GM19351 (cell line): ENCODE data around the gene RBM47.
"Not testable (repeated sequence)": the region's sequence is repeated elsewhere in the genome, so short reads cannot be mapped to it uniquely, and the experiment has no call there.

Experiments used
- ATAC-seq: cut with Tn5 transposase; IDR thresholded peaks from one replicate; pipeline ENCODE4 v1.9.1; 2021; ENCODE audit warnings: mild to moderate bottlenecking, moderate library complexity; ENCODE audit not compliant: unreplicated experiment

RBM47 gene

DNA sequence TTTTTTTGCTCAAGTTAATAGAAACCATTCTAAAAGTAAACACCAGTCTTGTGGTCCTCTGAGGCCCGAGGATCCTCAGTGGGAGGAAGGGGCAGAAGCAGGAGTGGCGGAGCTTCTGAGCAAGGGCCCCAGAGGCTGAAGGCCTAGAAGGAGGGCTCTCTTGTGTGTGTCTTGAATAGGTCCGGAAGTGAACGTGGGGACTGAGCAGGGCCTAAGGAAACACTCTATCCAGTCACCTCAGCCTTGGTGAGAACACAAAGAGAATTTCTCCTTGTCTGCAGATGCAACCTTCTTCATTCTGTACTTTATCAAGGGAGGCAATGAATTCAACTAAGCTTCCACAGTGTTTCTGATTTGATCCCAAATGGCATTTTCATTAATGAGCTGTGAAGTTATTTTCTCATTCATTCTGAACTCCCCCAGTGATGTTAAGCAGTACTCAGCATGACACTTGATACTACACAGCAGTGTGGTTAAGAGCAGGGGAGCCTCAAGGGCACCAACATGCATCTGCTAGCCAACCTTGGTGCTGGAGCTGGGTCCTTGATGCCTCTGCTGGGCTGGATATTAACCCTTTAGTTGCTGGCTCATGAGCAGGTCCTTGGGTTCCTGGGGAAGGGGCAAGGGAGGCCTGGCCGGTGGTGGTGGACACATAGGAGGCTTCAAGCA is 64.7 kb downstream of the RBM47 start:
- no peak for ATAC-seq

DNA sequence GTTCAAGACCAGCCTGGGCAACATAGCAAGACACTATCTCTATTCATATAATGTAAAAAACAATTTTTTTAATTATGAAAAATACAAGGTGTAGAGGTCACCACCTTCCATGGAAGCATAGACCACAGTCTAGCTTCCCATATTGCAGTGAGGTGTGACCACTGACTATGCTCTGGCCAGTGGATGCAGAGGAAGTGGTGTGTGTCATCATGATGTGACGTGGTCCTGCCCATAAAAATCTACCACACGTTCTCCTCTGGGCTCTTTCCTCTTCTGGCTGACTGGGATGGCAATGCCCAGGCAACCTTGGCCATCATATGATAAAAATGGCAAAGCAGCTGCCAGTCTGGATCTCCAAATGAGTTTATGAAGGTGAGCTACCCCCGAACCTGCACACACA is 65.7 kb downstream of the RBM47 start:
- ATAC-seq: no peak

DNA sequence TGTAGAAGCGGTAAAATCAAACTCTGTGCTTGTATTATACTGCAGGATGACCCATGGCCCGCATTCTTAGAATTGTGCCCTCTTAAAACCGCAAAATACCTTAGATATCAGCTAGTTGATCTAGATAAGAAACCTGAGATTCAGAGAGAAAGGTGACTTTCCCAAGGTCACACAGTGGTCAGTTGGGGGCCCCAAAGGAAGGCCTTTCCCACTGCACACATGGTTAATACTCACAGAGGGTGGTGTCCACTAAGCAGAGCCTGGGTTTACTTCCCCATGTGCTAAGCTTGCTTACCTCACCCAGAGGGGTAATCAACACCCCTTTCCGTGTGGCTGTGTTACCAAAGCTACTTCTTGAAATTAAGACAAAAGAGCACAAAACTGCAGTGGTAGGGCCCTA is 66.3 kb downstream of the RBM47 start:
- ATAC-seq: no peak

DNA sequence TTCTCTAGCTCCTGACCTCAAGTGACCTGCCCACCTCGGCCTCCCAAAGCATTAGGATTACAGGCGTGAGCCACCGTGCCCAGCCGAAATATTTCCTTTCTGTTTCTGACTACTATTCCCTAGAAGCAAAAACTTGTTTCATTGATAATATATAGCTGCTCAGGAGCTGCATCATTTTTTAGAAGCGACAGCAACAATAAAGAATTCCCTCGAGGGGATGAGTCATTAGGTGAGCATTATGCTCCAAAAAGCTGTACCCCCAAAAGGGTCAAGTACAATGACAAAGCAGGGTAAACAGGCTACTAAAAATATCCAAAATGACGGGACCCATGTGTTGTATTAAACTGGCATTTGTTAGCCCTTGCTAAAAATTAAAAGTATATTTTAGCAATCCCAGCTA is 67.0 kb downstream of the RBM47 start:
- no peak for ATAC-seq

DNA sequence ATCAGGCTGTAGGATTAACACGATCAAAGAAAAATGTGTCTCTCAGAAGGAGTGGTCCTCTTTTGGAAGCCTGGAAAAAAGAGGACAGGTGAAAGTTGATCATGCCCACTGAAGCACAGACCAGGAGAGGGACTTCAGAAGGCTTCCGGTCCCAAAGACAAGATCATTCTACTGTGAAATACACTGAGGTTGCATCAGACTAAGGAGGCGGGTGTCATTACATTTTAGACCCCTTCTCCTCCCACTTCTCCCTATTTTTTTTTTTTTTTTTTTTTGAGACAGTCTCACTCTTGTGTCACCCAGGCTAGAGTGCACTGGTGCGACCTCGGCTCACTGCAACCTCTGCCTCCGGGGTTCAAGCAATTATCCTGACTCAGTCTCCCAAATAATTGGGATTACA is 67.5 kb downstream of the RBM47 start:
- ATAC-seq: no peak

DNA sequence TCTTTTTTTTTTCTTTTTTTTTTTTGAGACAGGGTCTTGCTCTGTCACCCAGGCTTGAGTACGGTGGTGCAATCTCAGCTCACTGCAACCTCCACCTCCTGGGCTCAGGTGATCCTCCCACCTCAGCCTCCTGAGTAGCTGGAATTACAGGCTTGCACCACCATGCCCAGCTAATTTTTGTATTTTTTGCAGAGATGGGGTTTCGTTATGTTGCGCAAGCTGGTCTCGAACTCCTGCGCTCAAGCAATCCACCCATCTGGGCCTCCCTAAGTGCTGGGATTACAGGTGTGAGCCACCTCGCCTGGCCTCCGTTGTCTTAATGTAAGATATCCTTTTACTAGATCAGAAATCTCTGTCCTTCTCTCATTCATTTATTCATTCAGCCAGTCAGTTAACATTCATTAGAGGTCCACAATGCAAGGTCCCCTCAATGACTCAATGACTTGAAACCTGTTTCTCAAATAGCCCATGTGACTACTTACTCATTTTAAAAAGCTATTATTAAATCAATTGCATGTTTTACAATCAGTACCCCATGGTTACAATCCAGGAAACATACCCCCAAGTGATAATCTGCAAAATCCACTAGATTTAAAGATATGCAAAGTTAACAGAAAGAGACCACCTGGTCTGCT is 68.0 kb downstream of the RBM47 start:
- not testable (repeated sequence) for ATAC-seq

DNA sequence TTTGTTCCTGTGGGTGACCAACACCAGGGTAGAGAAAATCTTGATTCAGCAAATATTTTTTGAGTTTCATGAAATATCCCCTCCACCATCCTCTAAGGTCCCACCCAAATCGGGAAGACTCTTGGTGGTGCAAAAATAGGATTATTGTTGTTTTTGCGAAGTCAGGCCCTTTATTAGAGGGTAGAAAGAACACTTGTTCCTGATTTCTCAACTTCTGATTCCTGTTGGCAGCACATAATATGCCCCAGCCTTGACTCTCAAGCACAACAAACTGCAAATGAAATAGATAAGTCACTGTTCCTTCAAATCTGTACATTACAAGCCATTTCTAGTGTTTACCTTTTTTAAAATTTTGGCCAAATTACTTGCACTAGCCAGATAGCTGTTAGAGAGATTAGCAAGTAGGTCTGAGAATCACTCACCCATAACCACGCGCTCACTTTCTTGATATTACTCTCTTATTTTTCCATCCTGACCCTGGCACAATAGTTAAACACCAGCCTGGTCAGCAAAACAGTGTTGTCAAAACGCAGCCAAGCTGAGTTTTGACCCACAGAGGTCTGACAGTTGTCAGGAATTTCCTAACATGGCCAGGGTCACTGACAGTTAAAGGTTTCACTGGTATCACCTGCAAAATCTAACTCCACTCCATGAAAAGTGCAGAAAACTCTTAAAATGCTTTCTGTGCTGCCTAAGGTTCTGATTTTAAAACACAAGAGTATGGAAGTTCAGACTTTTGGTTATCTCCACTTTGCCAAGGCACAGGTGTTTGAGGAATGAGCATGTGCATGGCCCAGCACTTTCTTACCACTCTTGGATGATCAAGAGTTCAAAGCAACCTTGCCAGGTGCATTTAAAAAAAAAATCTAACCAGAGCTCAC is 69.8 kb downstream of the RBM47 start:
- ATAC-seq: peak; percentile 87

DNA sequence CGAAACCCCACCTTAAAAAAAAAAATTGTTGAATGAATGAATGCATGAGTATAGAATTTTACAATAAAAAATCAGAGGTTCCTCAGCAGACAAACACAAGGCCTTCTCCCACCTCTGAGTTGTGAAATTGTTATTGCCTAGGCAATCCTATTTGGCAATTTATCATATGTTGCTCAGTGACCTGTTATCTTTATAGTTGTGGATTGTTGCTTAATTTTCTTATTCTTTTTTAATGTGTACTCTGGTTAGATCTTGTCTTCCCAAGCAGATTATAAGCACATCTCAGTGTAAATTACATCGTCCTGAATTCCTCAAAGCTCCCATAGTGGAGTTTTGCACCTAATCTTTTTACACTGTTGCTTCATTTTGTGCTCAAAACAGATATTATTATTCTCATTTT is 71.9 kb downstream of the RBM47 start:
- no peak for ATAC-seq

DNA sequence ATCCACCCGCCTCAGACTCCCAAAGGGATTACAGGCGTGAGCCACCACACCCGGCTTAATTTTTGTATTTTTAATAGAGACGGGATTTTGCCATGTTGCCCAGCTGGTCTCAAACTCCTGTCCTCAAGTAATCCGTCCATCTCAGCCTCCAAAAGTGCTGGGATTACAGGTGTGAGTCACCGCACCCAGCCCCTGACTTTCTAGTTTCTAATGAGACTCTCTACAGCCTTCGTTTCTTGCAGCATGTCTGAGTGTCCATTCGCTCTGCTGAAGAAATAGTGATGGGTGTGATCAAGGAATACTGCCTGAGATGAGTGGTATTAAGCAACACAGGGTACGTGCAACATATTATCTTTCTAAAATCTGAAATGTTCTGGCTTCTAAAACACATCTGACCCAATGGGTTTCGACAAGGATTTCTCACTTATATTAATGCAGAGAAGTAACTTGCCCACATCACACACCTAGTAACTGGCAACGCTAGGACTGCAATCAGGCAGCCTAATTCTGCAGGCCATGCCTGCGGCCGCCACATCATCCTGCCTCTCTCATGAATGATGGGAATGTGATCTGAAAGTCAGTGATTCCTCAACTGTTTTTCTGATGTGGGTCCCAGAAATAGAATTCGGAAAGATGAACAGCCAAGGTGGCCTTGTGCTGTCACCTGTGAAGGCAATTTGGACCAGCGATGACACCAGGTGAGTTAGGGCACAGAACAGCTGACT is 74.3 kb downstream of the RBM47 start:
- no peak for ATAC-seq

DNA sequence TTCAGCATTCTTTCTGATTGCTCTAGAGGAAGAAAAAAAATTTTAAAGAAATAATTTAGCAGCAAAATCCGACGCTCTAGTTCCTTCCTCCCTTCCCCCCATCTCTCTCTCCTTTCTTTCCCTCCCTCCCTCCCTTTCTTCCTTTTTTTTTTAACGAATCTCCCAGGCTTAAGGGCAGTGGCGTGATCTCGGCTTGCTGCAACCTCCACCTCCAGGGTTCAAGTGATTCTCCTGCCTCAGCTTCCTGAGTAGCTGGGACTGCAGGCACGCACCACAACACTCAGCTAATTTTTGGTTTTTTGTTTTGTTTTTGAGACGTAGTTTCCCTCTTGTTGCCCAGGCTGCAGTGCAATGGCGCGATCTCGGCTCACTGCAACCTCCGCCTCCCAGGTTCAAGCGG is 75.0 kb downstream of the RBM47 start:
- not testable (repeated sequence) for ATAC-seq

DNA sequence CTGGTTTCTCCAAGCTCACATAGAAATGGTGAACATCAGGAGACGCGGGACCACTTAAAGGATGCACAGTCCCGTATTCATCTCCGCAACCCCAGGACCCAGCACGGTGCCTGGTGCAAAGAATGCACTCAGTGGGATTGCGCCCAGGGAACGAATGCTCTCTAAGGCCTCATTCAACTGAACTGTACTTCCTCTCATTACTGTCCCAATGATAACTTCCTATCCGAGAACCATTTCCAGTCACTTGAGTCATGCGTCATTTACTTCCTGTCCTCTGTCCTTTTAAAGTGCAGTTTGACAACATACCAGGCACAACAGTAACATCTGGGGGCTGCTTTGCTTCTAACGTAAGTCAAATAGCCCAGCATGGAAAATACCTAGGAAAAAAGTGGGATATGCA is 75.7 kb downstream of the RBM47 start:
- ATAC-seq: no peak

DNA sequence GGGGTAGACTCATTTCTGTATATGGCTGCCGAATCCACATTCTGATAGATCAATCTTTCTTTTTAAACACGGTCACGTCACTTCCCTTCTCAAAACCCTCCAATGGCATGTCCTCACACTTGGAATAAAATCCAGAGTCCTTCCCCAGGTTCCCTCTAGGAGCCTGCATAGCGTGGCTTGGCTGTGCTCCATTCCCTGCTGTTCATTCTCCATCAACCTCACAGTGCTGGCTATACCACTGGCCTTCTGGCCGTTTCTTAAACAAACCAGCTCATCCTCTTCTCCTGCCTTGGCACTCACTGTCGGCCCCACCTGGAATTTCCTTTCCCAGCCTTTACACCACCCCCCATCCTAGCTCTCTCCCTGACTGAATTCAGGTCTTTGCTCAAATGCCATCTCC is 77.1 kb downstream of the RBM47 start:
- ATAC-seq: no peak

DNA sequence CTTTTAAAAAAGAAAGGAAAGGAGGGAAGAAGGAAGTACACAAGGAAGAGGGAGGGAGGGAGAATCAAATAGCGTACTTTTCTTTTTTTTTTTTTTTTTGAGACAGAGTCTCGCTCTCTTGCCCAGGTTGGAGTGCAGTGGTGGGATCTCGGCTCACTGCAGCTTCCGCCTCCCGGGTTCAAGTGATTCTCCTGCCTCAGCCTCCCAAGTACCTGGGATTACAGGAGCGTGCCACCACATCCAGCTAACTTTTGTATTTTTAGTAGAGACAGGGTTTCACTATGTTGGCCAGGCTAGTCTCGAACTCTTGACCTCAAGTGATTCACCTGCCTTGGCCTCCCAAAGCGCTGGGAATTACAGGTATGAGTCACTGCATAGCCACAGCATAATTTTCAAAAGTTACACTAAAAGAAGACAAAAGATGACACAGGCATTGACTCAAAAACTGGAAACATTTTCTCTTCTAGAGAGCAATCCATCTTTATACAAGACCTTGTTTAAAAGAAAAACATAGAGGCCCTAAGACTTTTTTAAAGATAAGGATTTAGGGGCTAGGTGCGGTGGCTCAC is 78.0 kb downstream of the RBM47 start:
- ATAC-seq: not testable (repeated sequence)

DNA sequence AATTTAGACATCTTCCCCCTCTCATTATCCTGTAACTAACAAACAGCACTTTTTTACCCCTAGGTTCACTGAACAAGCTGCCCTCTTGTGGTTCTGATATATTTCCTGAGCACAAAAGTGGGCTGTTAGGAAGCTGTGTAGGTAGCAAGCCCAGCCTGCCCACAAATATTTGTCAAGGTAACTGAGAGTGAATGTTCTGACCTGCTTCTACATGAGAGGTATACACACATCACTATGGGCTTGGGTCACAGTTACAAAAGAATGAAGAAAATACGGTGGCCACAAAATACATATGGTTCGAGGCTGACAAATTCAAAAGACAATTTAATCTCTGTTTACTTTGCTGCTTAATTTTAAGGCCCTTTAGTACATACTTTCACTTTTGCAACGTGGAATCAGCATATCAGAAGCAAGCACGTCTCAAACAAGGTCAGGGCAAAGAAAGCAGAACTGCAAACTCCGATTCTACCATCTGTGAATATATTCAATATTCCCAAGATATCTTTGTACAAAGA is 78.7 kb downstream of the RBM47 start:
- peak; percentile 89 for ATAC-seq

DNA sequence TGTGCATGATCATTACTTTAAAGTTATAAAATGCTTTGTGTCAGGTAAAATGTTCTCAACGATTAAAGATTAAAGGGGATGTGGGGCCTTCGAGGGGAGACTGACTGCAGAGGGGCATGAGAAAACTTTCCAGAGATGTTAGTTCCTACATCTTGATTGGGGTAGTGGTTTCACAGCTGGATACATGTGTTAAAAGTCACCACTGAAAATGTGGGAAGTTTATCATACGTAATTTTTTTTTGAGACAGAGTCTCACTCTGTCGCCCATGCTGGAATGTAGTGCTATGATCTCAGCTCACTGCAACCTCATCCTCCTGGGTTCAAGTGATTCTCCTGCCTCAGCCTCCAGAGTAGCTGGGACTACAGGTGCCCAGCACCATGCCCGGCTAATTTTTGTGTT is 79.5 kb downstream of the RBM47 start:
- ATAC-seq: no peak

DNA sequence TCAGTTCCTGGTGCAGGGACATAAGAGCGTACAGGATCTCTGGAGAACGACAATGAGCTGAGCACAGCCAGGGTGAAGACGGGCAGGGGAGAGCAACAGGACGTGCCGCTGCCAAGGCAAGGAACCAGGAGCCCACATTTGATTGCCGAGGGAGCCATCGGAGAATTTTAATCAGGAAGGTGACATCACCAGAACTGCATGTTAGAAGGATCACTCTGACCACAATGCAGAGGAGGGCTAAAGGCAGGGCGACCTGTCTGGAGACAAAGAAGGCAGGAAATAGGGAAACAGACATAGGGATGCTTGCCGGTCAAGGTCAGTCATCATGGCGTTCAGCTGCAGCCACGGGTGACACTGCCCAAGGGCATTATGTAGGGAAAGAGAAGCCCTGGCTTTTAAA is 81.4 kb downstream of the RBM47 start:
- no peak for ATAC-seq

DNA sequence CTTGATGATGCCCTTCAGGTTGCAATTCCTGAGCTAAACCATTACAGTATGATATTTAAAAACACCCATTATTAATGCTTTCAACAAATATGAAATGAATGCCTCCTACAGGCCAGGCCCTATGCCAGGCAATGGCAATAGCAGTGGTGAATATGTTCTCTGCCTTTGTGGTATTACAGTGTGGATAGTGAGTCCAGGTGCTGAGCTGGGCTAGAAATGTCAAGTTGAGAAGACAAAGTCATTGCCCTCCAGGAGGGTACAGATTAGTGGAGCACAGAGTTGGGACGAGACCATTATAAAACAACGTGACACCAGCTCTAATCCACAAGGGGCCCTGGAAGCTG is 81.9 kb downstream of the RBM47 start:
- ATAC-seq: no peak

DNA sequence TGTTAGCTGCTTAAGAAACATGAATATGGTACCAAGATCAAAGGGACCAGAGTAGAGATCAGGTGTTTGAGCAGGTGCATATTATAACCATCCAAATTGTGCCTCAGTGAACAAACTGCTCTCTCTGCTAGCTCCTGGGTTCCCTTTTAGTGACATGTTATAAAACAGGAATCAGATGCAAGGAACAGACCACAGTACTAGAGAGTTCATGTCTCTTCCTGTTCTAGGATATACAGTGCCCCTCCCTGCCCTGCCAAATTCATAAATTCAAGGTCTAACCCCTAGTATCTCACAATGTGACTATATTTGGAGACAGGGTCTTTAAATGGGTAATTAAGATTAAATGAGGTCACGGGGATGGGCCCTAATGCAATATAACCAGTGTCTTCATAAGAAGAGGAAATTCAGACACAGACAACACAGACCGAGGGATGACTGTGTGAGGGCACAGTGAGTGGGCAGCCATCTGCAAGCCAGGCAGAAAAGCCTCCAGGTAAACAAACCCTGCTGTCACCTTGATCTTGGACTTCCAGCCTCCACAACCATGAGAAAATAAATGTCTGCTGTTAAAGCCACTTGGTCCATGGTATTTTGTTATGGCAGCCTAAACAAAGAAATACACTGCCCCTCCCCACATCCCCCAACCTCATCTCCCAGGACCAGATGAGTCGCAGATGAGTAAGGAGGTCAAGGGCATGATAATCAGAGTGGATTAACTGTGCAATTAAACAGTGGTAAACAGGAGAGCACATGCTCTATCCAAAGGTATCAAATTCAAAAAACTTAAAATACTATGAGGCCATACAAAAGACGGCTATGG is 82.5 kb downstream of the RBM47 start:
- ATAC-seq: no peak

DNA sequence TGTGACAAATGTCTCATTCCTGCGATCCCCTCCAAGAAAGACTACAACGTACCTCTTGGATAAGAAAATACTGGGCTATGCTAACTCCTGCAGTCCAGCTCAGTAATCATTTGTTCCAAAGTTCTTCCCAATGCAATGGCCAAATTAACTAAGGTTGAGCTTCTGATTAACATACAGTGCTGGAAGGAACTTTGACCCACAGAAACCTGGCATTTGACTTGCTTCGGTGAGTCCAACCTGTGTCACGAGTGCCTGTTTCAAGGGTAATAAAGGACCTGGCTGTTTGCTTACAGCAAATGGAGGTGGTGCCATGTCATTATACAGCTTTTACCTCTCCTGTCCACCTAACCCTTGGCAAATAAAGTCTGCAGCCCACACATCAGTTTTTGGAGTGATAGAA is 83.2 kb downstream of the RBM47 start:
- no peak for ATAC-seq

DNA sequence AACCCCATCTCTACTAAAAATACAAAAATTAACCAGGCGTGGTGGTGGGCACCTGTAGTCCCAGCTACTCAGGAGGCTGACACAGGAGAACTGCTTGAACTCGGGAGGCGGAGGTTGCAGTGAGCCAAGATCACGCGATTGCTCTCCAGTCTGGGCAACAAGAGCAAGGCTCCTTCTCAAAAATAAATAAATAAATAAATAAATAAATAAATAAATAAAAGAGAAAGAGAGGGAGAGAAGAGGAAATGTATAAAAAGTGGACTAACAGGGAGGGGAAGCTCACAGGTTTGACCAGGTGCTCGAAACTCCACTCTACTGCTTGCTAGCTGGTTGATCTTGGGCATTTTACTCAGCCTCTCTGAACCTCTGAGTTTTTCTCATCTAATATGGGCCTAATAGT is 84.2 kb downstream of the RBM47 start:
- not testable (repeated sequence) for ATAC-seq
